ENCODE data around the gene IL1RL2. TPM values are rescaled to one million over a fixed set of nuclear protein-coding genes. Genes with fewer than 3 reads are reported as not detected.

The IL1RL2 gene
- total RNA-seq, 1 donor from 2014 or later = 0.47 TPM

DNA sequence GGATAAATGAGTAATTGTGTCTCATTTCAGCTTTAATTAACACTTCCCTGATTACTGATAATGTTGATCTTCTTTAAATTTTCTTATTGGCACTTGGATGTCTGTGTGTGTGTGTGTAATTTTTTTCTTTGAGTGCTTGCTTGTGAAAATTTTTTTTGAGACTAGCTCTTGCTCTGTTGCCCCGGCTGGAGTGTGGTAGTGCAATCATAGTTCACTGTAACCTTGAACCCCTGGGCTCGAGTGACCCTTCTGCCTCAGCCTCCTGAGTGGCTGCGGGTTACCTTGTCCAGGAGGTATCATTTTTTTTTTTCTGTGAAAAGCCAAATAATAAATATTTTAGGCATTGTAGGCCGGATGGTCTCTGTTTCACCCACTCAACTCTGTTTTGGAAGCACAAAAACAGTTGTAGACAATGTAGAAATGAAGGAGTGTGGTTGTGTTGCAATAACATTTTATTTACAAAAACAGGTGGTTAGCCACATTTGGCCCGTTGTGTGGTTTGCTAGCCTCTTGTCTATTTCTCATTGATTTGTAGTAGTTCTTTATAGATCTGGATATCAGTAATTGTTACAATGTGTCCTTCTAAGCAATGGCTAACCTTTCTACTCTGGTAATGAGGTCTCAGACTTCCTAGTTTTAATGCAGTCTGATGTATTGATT lies 7.9 kb downstream of the IL1RL2 start:
- no peak for DNase-seq

DNA sequence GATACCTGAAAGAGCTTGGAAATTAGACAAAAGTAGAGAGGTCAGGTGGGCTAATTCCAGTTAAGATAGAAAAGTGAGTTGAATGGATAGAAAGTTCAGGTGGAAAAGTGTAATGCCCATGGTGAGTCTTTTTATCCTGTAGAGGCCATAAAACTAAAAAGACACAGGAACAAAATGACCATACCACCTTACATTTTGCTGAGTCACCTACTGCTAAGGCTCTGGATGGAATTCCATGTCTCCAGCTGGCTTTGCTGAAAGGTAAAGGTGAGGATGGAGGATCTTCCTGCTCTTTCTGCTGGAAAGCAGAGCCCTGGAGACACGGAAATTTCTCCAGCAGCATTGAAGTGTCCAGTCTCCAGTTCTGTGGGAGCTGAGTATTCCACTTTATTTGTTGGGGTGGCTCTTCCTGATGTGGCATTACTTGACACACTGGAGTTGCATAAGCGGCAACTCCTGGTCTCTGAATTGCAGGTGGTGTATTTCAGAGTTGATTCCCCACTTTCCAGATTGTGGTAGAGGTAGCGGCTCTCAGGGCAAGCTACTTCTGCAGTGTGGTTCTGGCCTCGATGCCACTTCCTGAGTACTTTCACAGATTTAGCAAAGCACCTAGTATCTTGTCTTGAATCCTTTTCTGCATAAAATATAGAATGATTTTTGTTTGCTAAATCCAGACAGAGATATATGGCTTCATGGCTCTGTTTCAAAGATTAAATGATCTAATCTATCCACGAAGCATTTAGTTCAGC lies 10.7 kb downstream of the IL1RL2 start:
- no peak for DNase-seq

DNA sequence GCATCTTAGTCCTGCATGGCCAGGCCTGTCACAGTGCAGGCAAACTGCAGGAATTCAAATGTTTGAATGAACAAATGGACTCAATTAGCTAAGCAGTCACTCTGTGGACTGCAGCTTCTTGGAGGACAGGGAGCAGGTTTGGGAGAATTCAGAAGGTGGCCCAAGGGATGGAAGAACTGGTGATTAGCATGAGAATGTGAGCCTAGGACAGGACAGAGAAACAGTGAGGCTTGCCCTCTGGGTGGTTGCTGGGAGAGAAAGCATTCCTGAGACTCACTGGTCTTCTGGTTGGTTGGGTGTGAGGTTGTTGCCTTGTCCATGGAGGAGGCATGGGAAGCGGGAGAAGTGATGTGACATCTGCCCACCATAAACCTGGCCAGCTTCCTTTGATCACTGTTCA lies 13.7 kb downstream of the IL1RL2 start:
- DNase-seq = no peak

DNA sequence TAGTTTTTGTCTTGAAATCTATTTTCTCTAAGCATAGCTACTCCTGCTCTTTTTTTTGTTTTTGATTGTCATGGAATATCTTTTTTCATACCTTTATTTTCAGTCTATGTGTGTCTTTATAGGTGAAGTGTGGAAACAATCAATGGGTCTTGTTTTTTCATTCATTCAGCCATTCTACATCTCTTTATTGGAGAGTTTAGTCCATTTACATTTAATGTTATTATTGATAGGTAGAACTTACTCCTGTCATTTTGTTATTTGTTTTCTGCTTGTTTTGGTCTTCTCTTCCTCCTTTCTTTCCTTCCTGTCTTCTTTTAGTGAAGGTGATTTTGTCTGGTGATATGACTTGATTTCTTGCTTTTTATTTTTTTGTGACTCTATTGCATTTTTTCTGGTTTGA lies 17.8 kb downstream of the IL1RL2 start:
- DNase-seq = no peak

DNA sequence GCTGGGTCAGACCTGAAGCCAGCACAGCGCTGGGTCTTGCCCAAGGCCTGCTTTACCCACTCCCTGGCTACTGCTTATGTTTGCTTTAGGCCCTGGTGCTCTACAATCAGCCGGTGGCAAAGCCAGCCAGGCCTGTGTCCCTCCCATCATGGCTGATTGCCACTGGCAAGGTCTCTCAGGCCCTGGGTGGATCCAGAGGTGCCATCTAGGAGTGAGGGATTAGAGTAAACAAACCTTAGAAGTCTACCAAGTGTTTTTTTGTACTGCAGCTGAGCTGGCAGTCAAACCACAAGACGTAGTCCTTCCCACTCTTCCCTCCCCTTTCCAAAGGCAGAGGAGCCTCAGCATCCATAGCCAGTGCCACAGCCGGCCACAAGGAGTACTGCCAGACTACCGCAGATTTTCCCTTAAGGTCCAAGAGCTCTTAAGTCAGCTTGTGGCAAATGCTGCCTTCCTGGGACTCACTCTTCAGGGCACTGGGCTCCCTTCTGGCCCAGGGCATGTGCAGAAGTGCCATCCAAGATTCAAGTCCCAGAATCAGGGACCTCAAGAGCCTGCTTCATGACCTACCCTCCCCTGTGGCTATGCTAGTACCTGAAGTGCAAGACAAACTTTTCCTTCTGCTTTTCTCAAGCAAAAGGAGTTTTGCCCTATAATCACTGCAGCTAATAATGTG lies 20.0 kb downstream of the IL1RL2 start:
- no peak for DNase-seq

DNA sequence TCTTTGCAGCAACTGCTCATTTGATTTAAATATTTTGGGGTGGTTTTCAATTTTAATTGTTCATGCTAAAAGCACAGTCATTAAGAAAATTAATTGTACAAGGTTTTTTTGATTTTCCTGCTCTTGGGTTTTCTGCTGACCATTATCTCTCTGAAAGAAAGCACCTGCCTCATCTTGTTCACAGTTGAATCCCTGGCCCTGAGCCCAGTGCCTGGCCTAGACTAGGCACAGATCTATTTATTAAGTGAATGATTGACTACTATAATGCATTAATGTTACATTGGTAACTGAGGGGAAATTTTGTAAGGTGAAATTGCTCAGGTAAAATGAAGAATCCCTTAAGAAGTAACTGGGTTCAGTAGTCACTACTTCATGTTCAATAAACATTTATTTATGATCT lies 22.0 kb downstream of the IL1RL2 start:
- DNase-seq = no peak

DNA sequence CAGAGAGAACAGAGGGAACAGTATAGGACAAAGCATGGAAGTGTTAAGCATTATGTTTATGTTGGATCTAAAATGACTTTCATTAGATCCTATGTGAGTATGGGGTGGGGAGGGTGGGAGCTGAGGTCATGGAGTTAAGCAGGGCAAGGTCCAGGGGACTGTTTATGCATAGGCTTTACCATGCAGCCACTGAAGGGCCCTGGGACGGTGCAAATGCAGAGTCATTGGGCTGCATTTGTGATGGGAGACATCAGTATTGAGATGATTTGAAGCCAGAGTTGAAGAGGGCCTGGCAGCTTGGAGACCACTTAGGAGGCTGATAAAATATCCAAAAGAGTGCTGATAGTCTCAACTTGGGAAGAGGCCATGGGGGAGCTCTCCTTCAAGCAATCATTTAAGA lies 22.7 kb downstream of the IL1RL2 start:
- no peak for DNase-seq

DNA sequence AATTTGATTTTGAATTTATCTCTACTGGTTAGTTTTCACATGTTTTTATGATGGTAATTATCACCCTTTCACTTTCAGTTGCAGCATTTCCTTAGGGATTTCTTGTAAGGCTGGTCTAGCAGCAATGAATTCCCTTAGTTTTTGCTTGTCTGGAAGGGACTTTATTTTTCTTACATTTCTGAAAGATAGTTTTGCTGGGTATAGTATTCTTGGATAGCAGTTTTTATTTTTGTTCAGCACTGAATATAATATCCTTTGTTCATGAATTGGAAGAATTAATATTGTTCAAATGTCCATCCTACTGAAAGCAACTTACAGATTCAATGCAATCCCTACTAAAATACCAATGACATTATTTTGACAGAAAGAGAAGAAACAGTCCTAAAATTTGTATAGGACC lies 30.2 kb downstream of the IL1RL2 start:
- no peak for DNase-seq

DNA sequence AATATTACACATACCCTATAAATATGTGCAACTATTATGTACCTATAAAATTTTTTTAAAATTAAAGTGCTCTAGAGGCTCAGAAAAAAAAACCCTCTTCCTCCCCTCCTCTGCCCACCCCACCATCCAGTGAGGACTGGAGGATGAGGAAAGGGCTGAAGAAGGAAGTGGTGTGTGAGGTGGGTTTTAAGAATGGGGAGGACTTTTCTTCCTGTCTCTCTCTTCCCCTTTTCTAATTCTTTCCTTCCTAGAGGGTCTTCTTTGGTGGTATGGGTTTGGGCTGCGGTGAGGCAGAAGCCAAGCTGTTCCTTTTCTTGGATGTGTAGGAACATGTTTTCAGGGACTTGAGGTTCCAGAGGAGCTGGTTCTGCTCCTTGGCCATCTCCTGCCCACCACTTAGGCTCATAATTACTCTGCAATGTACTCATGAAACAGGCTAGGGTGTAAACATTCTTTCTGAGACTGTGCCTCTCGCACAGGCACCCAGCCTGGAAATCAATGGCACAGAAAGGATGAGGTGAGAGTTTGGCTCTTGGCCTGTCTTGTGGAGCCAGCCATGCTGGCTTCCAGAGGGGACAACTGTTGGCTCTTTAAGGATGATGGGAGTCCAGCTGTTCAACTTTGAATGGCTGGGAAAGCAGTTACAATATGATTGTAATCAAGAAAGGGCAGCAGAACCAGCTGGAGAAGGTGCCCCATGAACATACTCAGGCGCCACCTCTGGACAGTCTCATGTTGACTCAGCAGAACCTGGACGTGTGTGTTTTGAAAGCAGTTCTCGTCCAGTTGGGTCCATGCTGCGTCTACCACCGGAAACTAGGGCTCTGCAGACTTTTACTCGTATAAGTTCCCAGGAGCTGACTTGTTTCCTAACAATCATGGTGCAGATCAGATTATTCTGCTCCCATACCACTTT lies 38.3 kb downstream of the IL1RL2 start:
- DNase-seq = no peak

DNA sequence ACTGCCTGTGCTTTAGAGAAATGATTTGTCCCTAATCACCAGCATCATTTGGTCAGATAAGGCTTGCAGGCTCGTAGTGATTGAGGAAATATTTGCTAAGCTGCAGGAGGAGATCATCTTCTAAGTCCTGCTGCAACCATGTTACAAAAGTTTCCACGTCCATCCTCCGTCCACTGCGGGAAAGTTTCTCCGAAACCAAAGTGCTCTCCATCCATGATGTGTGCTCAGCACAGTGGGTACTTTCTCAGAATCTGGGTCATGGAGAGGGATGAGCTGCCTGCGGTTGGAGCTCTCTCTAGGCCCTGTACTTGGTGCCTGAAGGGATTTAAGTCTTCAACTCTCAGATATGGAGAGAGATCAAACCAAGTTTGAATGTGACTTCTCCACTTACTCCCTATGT lies 39.3 kb downstream of the IL1RL2 start:
- DNase-seq = no peak

DNA sequence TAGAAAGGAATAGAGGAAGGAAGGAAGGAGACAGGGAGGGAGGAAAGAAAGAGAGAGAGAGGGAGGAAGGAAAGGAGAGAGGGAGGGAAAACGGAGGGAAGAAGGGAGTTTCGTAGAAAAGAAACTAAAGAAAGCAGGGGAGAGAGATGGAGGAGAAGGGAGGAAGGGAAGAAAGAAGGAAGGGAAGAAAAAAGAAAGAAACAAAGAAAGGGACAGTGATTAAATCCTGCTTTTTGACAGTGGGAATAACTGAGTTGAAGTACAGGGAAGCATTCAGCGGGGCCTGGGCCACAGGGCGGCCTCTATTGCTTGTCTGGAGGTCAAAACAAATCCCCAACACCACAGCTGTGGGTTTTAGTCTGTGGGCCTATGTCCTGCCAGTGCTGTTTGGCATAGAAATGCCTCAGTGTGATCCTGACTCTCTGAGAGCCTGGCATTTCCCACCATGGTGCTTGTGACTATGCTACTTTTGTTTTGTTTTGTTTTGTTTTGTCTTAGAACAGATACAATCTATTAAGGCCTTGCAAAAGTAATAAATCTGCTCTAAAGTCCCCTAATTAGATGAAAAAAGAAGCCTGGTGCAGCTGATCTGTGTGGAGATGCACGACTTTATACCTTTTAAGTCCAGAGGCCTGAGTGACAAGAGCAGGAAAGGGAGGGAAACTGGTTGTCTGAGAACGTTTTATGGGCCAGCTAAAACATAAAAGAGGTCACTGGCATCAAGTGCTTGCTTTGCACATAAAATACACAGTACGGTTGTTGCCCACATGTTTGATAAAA lies 40.0 kb downstream of the IL1RL2 start:
- no peak for DNase-seq

DNA sequence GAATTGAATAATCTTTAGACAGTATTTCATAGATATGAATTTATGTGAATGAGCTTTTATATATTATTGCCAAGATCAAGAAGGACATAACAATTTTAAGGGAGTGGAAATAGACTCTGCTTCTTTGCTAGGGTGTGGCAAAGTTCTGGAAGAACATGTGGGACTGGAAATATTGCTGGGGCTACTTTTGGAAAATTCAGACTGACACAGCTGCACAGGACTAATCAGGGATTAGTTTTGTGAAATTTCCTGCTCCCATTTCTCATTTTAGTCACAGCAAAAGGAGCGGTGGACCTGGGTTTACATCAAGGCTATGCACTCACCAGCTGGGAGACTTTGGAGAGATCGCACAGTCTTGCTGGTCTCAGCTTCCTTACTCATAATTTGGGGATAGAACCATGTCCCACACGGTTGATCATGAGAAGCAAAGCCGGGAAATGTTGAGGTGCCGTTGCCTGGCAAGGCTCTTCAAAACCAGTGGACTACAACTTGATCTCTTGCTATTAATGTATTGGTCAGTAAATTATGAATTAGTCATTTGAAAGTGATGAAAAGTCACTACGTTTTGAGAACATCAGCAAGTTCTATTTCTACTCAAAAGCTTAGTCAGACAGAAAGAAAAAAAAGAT lies 42.4 kb downstream of the IL1RL2 start:
- DNase-seq = no peak

DNA sequence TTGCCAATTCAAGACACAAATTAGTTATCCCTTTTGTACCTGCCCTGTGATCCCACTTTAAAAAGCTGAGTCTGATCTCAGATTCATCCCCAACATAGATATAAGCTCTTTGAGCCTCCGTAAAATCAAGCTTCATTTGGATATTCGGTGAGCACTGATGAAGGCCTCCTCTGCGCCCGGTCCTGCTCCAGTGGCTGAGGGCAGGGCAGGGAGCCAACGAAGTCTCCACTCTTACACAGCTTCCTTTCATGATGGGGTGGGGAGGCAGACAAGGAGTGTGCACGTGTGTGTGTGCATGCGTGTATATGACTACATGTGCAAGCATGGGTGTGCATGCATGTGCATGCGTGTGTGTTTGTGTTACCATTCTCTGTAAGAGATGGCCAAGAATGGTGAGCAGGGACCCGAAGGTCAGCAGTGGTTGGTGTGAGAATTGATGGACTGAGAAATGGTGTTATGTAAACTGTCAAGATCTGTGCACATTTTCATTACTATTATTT lies 43.6 kb downstream of the IL1RL2 start:
- no peak for DNase-seq

DNA sequence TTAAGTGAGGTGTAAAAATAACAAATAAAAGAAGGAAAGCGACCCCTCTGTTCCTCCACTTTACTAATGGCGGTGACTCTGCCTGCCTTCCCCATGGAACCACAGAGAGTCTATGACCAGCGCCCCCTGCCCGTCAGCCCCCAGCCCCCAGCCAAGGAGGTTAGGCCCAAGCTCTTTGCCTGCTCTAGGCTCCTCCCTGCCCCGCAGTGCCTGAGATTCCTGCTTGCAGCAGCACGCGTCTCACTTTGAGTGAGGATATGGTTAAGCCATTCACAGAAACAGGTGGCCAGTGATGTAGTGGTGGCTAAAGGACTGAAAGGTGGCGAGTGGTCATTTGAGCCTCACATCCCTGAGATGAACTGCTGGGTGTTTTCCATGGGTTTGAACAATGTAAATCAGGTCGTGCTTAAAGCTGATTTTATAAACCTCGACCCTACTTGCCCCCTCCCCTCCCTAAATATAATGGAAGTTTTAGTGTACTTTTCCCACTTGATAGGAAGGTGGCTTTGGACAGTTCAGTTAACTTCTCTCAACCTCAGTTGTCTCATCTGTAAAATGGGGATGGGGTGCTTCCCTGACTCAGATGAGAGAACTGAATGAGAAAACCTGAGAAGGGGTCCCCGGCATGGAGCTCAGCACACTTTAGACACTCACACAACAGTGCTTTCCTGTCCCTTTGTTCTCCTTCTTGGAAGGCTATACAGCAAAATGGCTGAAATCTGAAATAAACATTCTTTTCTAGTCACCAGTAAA lies 46.5 kb downstream of the IL1RL2 start:
- no peak for DNase-seq

DNA sequence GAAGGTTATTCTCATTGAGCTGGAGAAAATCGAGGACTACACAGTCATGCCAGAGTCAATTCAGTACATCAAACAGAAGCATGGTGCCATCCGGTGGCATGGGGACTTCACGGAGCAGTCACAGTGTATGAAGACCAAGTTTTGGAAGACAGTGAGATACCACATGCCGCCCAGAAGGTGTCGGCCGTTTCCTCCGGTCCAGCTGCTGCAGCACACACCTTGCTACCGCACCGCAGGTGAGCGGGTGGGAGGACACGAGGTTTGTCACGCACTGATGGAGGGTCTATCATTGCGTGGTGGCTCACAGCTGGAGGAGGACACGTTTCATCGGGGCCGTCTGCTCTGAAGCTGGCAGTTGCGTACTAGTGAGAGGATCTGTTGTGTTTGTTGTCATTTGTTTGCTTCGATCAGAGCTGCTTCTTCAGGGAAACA lies 48.2 kb downstream of the IL1RL2 start:
- no peak for DNase-seq

DNA sequence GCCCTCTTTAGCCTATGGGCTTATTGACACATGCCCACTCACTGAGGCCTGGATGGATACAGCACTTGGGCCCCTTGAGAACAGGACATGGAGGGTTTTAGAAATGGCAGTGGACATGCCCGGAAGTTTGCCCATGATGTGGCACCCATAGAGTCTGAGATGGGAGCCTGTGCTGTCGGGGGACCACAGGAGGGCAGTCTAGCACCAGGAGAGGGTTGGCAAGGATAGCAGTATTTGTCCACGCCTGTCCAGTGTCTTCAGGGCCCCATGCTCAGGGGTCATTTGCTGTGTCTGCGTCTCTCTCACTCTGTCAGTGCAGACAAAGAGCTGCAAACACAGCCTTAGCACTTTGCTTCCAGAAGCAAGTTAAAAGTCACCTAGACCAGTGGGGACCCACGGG lies 48.7 kb downstream of the IL1RL2 start:
- no peak for DNase-seq

DNA sequence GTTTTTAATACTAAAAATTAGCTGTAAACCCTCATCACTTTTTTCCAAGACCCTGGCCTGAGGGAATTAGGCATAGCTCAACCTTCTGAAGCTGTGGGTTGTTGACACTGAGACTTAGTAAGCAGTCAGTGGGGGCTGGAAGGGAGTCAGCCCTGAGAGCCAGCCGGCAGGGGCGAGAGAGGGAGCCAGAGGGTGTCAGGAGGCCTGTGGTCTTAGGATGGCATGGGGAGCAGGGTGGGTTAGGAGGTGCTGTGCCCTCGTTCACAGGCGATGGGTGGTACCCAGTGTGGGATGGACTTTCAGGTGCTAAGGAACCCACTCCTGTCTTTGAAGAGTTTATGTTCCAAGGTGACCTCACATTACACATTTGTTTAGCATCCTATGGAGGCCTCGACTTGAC lies 49.3 kb downstream of the IL1RL2 start:
- no peak for DNase-seq

DNA sequence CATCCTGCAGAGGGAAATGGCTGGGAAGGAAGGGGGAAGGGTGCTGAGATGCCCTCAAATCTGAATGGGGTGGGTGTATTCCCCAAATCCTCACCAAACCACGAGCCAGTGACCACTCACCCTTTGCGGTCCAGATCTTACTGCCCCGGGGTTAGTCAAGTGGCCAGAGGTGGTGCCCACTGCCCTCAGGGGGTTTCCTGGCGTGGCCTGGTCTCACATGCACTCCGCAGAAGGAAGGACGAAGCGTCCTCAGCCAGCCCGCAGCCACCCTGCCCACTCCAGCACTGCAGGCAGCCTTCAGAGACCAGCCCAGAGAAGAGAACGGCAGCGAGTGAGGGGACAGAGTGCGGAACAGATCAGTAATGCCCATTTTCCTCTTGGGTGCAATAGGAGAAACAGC lies 50.4 kb downstream of the IL1RL2 start:
- no peak for DNase-seq

DNA sequence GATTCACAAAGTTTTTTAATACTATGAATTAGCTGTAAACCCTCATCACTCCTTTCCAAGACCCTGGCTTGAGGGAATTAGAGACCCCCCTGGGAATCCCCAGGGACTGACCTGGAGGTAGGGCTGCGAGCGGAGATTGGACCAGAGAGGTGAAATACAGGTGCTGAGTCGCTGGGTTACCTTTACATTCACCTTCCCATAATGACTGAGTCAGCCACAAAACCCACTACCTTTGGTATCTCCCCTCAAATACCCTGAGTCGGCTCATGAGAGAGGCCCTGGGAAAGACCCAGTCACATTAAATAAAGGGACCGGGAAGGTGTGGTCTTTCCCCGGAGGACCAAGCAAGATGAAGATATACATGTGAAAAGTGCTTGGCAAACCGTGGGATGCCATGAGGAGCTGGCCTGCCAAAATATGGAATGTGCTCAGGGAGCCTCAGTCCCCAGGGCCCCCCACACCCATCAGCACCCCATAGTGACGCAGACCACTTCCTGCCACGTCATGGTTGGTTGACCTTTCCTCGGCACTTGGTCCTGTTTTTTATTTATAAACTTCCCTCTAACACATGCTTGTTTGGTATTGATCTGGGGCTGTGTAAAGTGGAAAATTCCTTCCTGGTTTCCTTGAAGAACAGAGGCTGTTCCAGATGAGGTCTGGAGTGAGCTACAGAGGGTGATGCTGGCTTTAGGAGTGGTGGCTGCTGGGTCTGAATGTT lies 51.4 kb downstream of the IL1RL2 start:
- no peak for DNase-seq

DNA sequence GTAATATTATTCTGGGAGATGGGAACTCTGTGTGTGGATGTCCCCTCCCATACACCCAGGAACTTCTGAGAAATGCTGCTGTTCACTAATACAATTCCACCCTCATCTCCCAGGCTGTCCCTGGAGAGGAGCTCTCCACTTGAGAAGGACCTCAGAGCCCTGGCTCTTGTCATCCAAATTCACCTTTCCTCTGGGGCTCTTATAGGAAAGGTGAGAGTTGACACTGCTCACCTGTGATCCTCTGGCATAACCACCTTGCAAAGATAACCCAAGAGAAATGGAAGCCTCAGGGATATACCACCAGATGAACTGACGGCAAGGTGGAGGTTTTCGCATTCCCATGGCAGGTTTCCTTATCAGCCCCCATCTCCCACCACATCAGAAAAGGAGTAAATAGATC lies 52.0 kb downstream of the IL1RL2 start:
- no peak for DNase-seq

Data from occipital lobe (tissue), 2 donors.